Measurements from ENCODE around the gene PARD3. TPM values are rescaled to one million over a fixed set of nuclear protein-coding genes. Genes with fewer than 3 reads are reported as not detected.

The PARD3 gene
- total RNA-seq, 1 donor from 2014 or later: 37.2 TPM

GRCh38 chr10:34386921-34387320 is 428.2 kb downstream of the PARD3 start:
- Mint-ChIP-seq H3K27ac (ENCODE audit: unreplicated experiment) (no peak overlapping the region), H3K36me3 (ENCODE audit: unreplicated experiment) (peaks cover 9% of the 10 kb centered on the region), H3K4me1 (ENCODE audit: unreplicated experiment) (peaks cover 24% of the 10 kb centered on the region), H3K27me3 (ENCODE audit: unreplicated experiment) (no peaks in the 10 kb centered on the region), H3K4me3 (ENCODE audit: unreplicated experiment) (no peak overlapping the region), H3K9me3 (ENCODE audit: unreplicated experiment) (no peaks in the 10 kb centered on the region)
- no peak for TF ChIP-seq CTCF (IDR thresholded peaks at IDR 0.05)
- no peak for DNase-seq (ENCODE audit: extremely low spot score, unreplicated experiment)

- TF ChIP-seq CTCF (IDR thresholded peaks at IDR 0.05): no peak
- no peak overlapping the region for H3K27ac Mint-ChIP-seq (ENCODE audit: unreplicated experiment)
- H3K36me3 Mint-ChIP-seq (ENCODE audit: unreplicated experiment): peaks cover 20% of the 10 kb centered on the region
- no peaks in the 10 kb centered on the region for H3K27me3 Mint-ChIP-seq (ENCODE audit: unreplicated experiment)
- H3K9me3 Mint-ChIP-seq (ENCODE audit: unreplicated experiment): no peaks in the 10 kb centered on the region
- no peak overlapping the region for H3K4me3 Mint-ChIP-seq (ENCODE audit: unreplicated experiment)
- no peak for DNase-seq (ENCODE audit: extremely low spot score, unreplicated experiment)
- peaks cover 11% of the 10 kb centered on the region for H3K4me1 Mint-ChIP-seq (ENCODE audit: unreplicated experiment)
Measured at GRCh38 chr10:34384372-34384771, 430.7 kb downstream of the PARD3 start.

- no peak overlapping the region for H3K27ac Mint-ChIP-seq (ENCODE audit: unreplicated experiment)
- no peak for DNase-seq (ENCODE audit: extremely low spot score, unreplicated experiment)
- H3K9me3 Mint-ChIP-seq (ENCODE audit: unreplicated experiment): no peaks in the 10 kb centered on the region
Measured at GRCh38 chr10:34382626-34383025, 432.5 kb downstream of the PARD3 start.

GRCh38 chr10:34380856-34381255 is 434.2 kb downstream of the PARD3 start:
- TF ChIP-seq CTCF (IDR thresholded peaks at IDR 0.05): no peak
- peaks cover 3% of the 10 kb centered on the region for H3K4me1 Mint-ChIP-seq (ENCODE audit: unreplicated experiment)
- no peaks in the 10 kb centered on the region for H3K27me3 Mint-ChIP-seq (ENCODE audit: unreplicated experiment)
- no peaks in the 10 kb centered on the region for H3K9me3 Mint-ChIP-seq (ENCODE audit: unreplicated experiment)
- H3K4me3 Mint-ChIP-seq (ENCODE audit: unreplicated experiment): no peak overlapping the region
- DNase-seq (ENCODE audit: extremely low spot score, unreplicated experiment): no peak
- peaks cover 26% of the 10 kb centered on the region for H3K36me3 Mint-ChIP-seq (ENCODE audit: unreplicated experiment)
- no peak overlapping the region for H3K27ac Mint-ChIP-seq (ENCODE audit: unreplicated experiment)

More at GRCh38 chr10:34382626-34383025, 432.5 kb downstream of the PARD3 start:
- peaks cover 3% of the 10 kb centered on the region for H3K4me1 Mint-ChIP-seq (ENCODE audit: unreplicated experiment)
- H3K4me3 Mint-ChIP-seq (ENCODE audit: unreplicated experiment): no peak overlapping the region
- TF ChIP-seq CTCF (IDR thresholded peaks at IDR 0.05): no peak
- peaks cover 20% of the 10 kb centered on the region for H3K36me3 Mint-ChIP-seq (ENCODE audit: unreplicated experiment)
- H3K27me3 Mint-ChIP-seq (ENCODE audit: unreplicated experiment): no peaks in the 10 kb centered on the region

GRCh38 chr10:34378297-34378696 is 436.8 kb downstream of the PARD3 start:
- H3K4me1 Mint-ChIP-seq (ENCODE audit: unreplicated experiment): peaks cover 2% of the 10 kb centered on the region
- no peaks in the 10 kb centered on the region for H3K27me3 Mint-ChIP-seq (ENCODE audit: unreplicated experiment)
- TF ChIP-seq CTCF (IDR thresholded peaks at IDR 0.05): no peak
- H3K36me3 Mint-ChIP-seq (ENCODE audit: unreplicated experiment): peaks cover 28% of the 10 kb centered on the region
- no peak for DNase-seq (ENCODE audit: extremely low spot score, unreplicated experiment)
- no peak overlapping the region for H3K27ac Mint-ChIP-seq (ENCODE audit: unreplicated experiment)
- H3K4me3 Mint-ChIP-seq (ENCODE audit: unreplicated experiment): no peak overlapping the region
- H3K9me3 Mint-ChIP-seq (ENCODE audit: unreplicated experiment): no peaks in the 10 kb centered on the region
